ENCODE results near the gene TIRAP.
A peak's percentile ranks its signal among the peaks of the same experiment; 100 is the strongest.
"Not testable (repeated sequence)": the region's sequence is repeated elsewhere in the genome, so short reads cannot be mapped to it uniquely, and the experiment has no call there.

Gene TIRAP

GRCh38 chr11:126282736-126283591 is at the start of gene TIRAP:
TSS of gene TIRAP (plus strand) at chr11:126283093. CDS start at chr11:126290895, 7,802 bp downstream.
- DNase-seq = peak; percentile 51

GRCh38 chr11:126233391-126233790 is 49.5 kb upstream of the TIRAP start:
- no peak for DNase-seq

GRCh38 chr11:126246636-126247035 is 36.3 kb upstream of the TIRAP start:
- no peak for DNase-seq

GRCh38 chr11:126253265-126253664 is 29.6 kb upstream of the TIRAP start:
- no peak for DNase-seq

GRCh38 chr11:126254819-126255218 is 28.1 kb upstream of the TIRAP start:
- DNase-seq = no peak

- not testable (repeated sequence) for DNase-seq
Measured at GRCh38 chr11:126255507-126255906, 27.4 kb upstream of the TIRAP start.

GRCh38 chr11:126256216-126256615 is 26.7 kb upstream of the TIRAP start:
- DNase-seq = no peak

- DNase-seq = no peak
Measured at GRCh38 chr11:126257144-126257543, 25.7 kb upstream of the TIRAP start.

- DNase-seq = no peak
Measured at GRCh38 chr11:126257764-126258163, 25.1 kb upstream of the TIRAP start.

GRCh38 chr11:126262216-126262615 is 20.7 kb upstream of the TIRAP start:
- no peak for DNase-seq

- DNase-seq = no peak
Measured at GRCh38 chr11:126263489-126263888, 19.4 kb upstream of the TIRAP start.

- DNase-seq = no peak
Measured at GRCh38 chr11:126265811-126266210, 17.1 kb upstream of the TIRAP start.

GRCh38 chr11:126267650-126268049 is 15.2 kb upstream of the TIRAP start:
- no peak for DNase-seq

GRCh38 chr11:126268361-126268707 is 14.6 kb upstream of the TIRAP start:
- DNase-seq = no peak

GRCh38 chr11:126268708-126269579 is 13.9 kb upstream of the TIRAP start, which contains the start of the genes FOXRED1 and SRPRA:
TSS of gene FOXRED1 (plus strand) at chr11:126269154. CDS start at chr11:126269207, 53 bp downstream.
TSS of gene SRPRA (minus strand) at chr11:126268895. CDS start at chr11:126268804, 91 bp downstream.
- DNase-seq = peak; percentile 99

- DNase-seq = no peak
Measured at GRCh38 chr11:126277322-126277721, 5.6 kb upstream of the TIRAP start.

- DNase-seq = no peak
Measured at GRCh38 chr11:126277780-126278179, 5.1 kb upstream of the TIRAP start.

GRCh38 chr11:126279191-126279590 is 3.7 kb upstream of the TIRAP start:
- no peak for DNase-seq

- DNase-seq = peak; percentile 48
Measured at GRCh38 chr11:126280595-126280994, 2.3 kb upstream of the TIRAP start.

- DNase-seq = no peak
Measured at GRCh38 chr11:126281245-126281644, 1.6 kb upstream of the TIRAP start.

- DNase-seq = no peak
Measured at GRCh38 chr11:126281666-126282175, 1.2 kb upstream of the TIRAP start.

- no peak for DNase-seq
Measured at GRCh38 chr11:126282361-126282735, 545 bp upstream of the TIRAP start.

- peak; percentile 72 for DNase-seq
Measured at GRCh38 chr11:126284829-126285228, 1.9 kb downstream of the TIRAP start.

GRCh38 chr11:126288237-126288636 is 5.3 kb downstream of the TIRAP start:
- DNase-seq = no peak
